GM18868 (cell line): ENCODE measurements around the gene STRC.
"Not testable (repeated sequence)": the region's sequence is repeated elsewhere in the genome, so short reads cannot be mapped to it uniquely, and the experiment has no call there.

Source experiments
- ATAC-seq: cut with Tn5 transposase; IDR thresholded peaks from one replicate; pipeline ENCODE4 v1.9.1; 2021; ENCODE audit warnings: mild to moderate bottlenecking, moderate library complexity; ENCODE audit not compliant: unreplicated experiment

STRC gene

DNA sequence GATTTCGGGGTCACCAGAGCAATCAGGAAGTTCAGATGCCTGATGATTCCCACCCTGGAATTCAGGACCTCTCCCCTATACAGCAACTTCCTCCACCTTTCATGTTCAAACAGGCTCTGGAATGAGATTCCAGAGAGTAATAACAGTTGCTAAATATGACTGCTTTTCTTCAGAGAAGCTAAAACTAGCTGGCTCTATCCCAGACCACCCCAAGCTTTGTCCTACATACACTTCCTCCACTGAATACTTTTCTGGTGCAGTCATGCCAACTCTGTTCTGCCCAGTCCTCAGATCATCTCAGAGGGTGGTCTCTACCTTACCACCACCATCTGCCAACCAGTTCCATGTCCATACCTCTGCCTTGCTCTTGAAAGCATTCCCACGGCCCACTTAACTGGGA lies 52.0 kb downstream of the STRC start:
- ATAC-seq, result not testable (repeated sequence)

DNA sequence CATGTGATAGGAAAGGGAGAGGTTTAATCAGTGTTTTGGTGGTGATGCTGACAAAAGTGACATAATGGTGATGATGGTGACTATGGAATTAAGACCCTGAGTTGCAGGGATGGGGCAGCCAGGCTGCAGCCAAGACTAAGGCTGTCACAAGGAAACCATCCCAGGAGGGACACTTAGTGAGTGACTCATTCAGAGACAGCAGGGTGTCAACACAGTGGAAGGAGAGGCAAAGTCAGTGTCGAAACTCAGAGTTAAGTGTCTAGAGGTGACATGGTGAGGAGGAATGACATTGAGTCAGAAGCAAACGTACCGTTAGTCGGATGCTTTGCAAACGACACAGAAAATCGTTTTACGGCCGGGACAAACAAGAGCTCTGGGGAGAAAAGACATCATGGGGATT lies 54.8 kb downstream of the STRC start:
- not testable (repeated sequence) for ATAC-seq

DNA sequence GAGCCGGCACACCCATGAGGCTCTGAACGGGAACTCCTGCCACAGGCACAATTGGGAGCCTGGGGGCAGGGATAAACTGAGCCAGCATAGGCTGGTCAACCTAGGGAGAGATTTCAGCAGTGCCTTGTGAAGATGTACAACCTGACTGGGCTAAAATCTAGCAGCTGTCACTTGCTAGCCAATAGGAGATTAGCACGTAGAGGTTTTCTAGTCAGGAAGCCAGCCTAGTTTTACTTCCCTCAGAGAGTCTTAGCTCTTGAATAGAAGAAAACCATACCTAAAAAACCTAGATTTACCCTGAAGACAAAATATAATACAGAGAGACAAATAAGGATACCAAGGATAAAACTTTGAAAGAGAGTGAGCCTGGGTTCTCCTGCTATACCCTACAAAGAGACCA lies 55.8 kb downstream of the STRC start:
- not testable (repeated sequence) for ATAC-seq

DNA sequence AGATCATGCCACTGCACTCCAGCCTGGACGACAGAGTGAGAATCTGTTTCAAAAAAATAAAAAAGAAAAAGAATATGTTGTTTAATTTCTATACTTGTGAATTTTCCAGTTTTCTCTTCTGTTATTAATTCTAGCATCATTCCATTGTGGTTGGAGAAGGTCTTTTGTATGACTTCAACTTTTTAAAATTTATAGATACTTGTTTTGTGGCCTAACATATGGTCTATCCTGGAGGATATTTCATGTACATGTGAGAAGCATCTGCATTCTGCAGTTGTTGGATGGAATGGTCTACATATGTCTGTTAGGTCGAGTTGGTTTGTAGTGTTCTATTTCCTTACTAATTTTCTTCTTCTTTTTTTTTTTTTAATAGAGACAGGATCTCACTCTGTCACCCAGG lies 65.6 kb downstream of the STRC start:
- ATAC-seq, result no peak

DNA sequence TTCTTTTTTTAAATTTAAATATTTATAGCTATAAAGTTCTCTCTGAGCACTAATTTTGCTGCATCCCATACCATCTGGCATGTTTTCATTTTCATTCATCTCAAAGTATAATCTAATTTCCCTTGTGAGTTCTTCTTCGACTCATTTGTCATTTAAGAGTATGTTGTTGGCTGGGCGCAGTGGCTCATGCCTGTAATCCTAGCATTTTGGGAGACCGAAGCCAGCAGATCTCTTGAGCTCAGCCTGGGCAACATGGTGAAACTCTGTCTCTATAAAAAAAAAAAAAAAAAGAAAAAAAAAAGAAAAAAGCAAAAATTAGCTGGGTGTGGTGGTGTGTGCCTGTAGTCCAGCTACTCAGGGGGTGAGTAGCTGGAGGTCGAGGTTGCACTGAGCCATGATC lies 66.3 kb downstream of the STRC start:
- no peak for ATAC-seq

DNA sequence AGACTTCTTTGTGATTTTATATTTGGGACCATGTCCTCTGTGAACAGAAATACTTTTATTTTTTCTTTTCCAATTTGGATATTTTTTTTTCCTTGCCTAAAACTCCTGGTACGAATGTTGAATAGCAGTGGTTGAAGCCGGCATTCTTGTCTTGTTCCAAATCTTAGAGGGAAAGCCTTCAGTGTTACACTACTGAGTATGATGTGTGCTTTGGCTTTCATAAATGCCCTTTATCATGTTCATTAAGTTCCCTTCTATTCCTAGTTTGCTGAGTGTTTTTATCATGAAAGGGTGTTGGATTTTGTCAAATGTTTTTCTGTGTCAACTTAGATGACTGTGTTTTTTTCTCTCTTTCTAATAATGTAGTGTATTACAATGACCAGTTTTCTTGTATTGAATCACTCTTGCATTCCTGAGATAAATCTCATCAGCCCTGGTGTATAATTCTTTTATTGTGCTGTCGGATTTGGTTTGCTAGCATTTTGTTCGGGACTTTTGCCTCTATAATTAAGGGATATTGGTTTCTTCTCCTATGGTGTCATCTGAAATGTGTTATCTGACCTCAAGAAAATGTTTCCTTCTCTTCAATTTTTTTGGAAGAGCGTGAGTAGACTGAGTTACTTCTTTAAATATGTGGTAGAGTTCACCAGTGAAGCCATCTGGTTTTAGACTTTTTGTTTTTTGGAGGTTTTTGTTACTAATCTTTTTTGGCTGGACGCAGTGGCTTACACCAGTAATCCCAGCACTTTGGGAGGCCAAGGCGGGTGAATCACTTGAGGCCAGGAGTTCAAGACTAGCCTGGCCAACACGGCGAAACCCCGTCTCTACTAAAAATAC lies 67.9 kb downstream of the STRC start:
- ATAC-seq, result no peak
